GM12801 (cell line): ENCODE measurements around the gene BPIFB4.

Experiments used
- TF ChIP-seq, protein P1 (sequence below): IDR thresholded peaks from one replicate; pipeline ENCODE4 v1.5.1; 2011; ENCODE audit warnings: control low read depth; ENCODE audit not compliant: insufficient read length; ENCODE audit errors: extremely low read depth

BPIFB4 gene

DNA sequence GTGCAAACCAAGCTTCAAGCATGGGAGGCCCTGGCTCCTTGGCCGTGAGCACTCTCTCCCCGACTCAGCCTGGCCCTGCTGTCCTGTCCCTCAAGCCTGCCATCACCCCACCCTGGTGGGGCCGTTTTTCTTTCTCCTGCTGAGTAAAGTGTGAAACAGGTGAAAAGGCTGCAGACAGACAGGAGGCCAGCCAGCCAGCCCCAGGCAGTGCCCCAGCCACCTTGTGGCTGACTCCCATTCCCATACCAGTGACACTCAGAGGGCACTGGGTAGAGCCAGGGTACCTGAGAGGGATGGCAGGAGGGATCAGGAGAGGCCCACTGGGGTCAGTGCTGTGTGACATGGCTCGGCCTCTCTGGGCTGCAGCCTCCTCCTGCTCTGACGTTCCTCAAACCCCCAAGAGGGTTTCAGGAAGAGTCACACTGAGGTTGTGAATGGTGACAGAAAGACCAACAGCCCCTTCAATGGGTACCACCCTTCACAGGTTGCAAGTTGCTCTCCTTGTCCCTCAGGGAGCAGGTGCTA lies 52.6 kb downstream of the BPIFB4 start:
- TF ChIP-seq, protein P1, sequence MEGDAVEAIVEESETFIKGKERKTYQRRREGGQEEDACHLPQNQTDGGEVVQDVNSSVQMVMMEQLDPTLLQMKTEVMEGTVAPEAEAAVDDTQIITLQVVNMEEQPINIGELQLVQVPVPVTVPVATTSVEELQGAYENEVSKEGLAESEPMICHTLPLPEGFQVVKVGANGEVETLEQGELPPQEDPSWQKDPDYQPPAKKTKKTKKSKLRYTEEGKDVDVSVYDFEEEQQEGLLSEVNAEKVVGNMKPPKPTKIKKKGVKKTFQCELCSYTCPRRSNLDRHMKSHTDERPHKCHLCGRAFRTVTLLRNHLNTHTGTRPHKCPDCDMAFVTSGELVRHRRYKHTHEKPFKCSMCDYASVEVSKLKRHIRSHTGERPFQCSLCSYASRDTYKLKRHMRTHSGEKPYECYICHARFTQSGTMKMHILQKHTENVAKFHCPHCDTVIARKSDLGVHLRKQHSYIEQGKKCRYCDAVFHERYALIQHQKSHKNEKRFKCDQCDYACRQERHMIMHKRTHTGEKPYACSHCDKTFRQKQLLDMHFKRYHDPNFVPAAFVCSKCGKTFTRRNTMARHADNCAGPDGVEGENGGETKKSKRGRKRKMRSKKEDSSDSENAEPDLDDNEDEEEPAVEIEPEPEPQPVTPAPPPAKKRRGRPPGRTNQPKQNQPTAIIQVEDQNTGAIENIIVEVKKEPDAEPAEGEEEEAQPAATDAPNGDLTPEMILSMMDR = no peak

DNA sequence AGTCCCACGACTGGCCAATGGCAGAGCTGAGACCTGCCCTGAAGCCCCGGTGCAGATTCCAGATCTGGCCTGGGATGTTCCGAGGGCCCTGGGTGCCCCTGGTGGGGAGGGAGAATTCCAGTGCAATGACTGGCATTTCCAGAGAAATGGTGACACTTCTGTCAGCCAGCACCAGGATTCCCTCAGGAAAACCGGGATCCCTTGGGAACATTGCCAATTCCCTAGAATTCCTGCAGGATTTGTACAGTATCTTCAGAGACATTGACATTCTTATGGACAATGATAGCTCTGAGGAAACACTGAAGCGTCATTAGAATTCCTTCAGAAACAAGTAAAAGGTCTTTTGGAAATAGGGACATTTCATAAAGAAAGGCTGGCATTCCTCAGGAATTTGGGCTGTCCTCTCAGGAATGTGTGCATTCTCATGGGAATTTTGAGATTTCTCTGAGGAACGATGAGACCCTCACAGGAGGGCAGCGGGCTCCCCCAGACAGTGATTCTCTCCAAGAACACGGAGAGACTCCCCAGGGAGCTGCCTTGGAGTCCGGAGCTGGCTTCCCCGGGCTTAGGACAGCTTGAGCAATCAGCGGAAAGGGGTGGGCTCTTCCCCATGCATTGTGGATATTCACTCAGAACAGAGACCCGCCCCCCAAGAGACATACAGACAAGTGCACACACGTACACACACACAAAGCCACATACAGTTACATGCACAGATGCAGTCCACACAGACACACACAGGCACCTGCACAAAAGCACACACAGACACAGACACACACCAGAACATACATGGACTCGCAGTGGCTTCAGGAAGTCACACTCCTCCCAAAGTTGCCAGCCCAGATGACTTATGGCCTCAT lies 53.3 kb downstream of the BPIFB4 start:
- TF ChIP-seq, protein P1 = no peak

DNA sequence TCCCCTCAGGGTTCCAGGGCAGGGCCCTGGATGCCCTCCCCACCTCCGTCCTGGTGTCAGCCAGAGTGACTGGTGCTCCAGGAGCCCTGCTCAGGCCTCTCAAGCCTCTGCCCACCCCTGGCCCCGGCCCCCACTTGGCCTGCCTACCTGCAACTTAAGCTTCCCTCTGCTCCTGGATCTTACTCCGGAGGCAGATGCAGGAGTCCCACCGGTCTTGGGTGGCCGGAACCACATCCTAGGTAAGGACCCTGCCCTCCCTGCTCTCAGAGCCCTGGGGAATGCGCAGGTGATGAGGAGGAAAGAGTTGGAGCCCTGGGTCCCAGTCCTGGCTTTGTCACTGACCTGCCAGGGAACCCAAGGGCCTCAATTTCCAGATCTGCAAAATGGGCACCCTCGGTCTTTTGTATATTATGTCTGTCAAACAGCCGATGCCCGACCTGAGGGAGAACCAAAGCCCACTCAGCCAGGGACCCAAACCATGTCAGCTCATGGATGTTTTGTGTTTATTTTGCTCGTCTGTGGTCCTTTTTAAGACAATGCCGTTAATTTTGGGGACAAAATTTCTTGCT lies 54.0 kb downstream of the BPIFB4 start:
- TF ChIP-seq, protein P1 = no peak

DNA sequence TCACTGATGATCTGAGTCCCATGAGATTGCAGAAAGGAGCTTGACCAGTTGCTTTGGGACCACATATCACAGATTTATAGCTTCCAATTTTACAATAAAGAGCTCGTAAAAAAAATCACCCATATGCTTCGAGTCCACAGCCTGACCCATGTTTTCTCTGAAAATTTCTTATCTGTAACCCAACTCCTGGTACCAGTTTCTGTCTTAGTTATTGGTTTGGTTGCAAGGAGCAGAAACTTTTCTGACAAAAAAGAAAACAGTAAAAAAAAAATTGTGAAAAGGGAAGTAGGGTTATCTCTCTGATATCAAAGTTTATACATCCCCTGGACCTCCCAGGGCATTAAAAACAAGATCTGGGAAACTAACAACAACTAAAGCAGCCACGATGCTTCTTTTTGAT lies 57.8 kb downstream of the BPIFB4 start:
- TF ChIP-seq, protein P1 = no peak

DNA sequence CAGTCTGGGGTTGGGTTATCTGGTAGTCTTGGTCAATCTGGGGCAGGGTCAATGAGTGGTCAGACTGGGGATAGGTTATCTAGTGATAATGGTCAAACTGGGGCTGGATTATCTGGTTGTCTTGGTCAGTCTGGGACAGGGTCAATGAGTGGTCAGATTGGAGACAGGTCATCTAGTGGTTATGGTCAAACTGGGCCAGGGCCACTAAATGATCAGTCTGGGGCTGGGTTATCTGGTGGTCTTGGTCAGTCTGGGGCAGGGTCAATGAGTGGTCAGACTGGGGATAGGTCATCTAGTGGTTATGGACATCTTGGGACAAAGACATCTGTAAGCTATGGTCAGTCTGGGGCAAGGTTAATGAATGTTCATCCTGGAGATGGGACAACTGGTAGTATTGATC lies 60.0 kb downstream of the BPIFB4 start:
- TF ChIP-seq, protein P1 = no peak

DNA sequence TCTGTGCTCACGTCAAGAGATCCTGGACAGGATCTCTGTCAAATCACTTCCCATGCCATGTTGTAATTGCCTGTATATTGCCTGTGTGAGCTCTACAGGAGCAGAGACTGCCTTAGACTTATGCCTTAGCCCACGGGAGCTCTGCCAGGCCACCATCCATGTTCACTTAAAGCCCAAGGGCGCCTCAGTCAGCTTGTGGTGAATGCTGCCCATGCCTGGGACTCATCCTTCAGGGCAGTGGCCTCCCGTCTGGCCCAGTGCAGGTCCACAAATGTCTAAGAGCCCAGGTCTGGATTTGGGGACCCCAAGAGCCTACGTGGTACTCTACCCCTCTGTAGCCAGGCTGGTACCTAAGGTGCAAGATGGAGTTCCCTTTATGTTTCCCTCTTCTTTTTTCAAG lies 66.1 kb downstream of the BPIFB4 start:
- TF ChIP-seq, protein P1 = no peak

DNA sequence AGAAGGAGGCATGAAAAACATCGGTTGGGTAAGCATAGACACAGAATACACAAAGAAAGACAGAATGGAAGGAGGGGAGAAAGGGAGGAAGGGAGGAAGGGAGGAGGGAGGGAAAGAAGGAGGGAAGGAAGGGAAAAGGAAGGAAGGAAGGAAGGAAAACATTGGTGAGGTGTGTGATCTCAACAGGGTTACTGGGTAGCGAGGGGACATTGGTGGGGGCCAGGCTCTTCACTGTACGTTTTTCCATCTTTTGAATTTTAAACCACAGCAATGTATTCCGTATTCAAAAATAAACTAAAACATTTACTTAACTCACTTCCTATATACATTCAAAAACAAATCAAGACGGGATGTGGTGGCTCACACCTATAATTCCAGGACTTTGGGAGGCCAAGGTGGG lies 67.9 kb downstream of the BPIFB4 start:
- TF ChIP-seq, protein P1 = no peak
